Activated T-cell treated with anti-CD3 and anti-CD28 coated beads, Interleukin-2, amount 50 U/mL, for 24 hours (primary cell): ENCODE data around the gene MTHFD1L.
"Not testable (repeated sequence)": the region's sequence is repeated elsewhere in the genome, so short reads cannot be mapped to it uniquely, and the experiment has no call there.

Source experiments
- DNase-seq: peaks from one replicate; pipeline ENCODE4 v3.0.0-alpha.2; 2020
- H3K27ac Mint-ChIP-seq: 2 replicates; pipeline ENCODE4 v1.8.0; 2020; ENCODE audit warnings: mild to moderate bottlenecking, mixed read lengths
- H3K27me3 Mint-ChIP-seq: 2 replicates; pipeline ENCODE4 v1.8.0; 2020; ENCODE audit warnings: mixed read lengths
- H3K36me3 Mint-ChIP-seq: 2 replicates; pipeline ENCODE4 v1.8.0; 2020; ENCODE audit warnings: low read depth, mixed read lengths
- H3K4me1 Mint-ChIP-seq: 2 replicates; pipeline ENCODE4 v1.8.0; 2020; ENCODE audit warnings: low read depth, mixed read lengths
- H3K4me3 Mint-ChIP-seq: 2 replicates; pipeline ENCODE4 v1.8.0; 2020; ENCODE audit warnings: mild to moderate bottlenecking, moderate library complexity, mixed read lengths
- H3K9me3 Mint-ChIP-seq: 2 replicates; pipeline ENCODE4 v1.8.0; 2020; ENCODE audit warnings: mixed read lengths

MTHFD1L gene

DNA sequence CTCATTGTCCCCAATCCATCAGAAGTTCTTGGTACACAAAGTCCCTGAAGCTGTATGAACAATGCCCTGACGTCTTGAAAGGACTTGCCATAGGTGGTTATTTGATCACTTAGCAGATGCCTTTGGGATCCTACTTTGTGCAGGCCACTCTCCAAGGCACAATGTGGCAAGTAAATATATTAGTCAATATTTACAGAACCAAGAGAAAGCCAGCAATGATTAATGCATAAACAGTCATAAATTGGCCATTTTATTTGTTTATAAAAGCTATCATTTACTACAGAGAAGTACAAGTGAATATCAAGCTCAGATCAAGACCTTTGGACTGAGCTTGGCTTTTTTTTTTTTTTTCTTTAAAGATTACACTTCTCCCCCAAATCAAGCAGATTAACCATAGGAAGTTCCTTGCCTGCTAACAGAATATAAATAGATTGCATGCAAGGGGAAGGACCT lies 161.8 kb downstream of the MTHFD1L start:
- Mint-ChIP-seq H3K4me3 (no peak overlapping the region), H3K36me3 (peaks cover 26% of the 10 kb centered on the region), H3K27me3 (no peaks in the 10 kb centered on the region), H3K27ac (no peak overlapping the region), H3K4me1 (peaks cover 5% of the 10 kb centered on the region), H3K9me3 (no peaks in the 10 kb centered on the region)
- DNase-seq: no peak

DNA sequence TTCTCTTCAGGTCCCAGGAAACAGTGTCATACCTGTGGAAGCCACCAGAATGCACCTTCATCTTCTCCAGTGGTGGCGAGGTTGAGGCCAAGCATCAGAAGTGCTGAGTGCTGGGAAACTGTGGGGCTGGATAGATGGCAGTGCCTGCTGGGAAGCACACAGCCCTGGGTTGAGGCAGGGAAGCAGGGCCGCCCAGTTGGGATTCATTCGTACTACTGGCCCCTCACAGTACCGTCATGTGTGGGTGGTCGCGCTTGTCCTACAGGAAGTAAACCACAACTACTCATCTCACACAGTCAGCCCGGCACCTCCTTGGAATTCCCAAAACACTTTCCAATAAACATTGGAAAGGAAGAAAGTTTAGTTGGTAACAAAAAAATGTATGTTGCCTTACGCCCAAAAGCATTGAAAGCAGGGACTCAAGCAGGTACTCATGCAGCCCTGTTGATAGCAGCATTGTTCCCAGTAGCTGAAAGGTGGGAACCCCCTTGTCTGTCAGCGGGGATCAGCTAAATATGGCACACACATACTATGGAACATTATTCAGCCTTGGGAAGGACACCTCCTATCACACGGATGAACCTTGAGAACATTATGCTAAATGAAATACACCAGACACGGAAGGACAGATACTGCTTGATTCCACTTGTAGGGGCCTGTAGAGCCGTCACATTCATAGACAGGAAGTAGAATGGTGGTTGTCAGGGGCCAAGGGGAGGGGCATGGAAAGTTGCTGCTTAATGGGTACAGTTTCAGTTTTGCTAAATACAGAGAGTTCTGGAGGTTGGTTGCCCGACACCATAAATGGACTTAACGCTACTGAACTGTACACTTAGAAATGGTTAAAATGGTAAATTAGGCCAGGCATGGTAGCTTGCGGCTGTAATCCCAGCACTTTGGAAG lies 162.7 kb downstream of the MTHFD1L start:
- Mint-ChIP-seq H3K36me3 (peaks cover 34% of the 10 kb centered on the region), H3K27ac (no peak overlapping the region), H3K27me3 (no peaks in the 10 kb centered on the region), H3K9me3 (no peaks in the 10 kb centered on the region), H3K4me3 (no peak overlapping the region), H3K4me1 (peaks cover 5% of the 10 kb centered on the region)
- DNase-seq: no peak

DNA sequence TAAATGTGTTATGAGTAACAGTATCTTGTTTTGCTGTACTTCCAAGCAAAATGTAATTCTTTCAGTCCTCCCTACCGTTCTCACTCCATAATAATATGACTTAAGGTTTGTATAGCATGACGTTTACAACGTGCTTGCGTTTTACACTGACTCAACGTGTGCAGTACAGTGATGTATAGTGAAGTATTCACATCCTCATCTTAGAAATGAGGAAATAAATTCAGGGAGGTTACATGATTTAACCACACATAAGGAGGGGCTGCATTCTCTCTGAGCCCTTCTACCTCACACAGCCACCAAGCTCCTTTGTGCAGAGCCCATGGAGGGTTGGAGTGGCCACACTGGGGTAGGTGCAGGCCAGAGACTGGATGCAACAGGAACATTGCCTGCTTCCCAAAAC lies 164.5 kb downstream of the MTHFD1L start:
- Mint-ChIP-seq H3K9me3 (no peaks in the 10 kb centered on the region), H3K36me3 (peaks cover 51% of the 10 kb centered on the region), H3K4me3 (no peak overlapping the region), H3K4me1 (peaks cover 5% of the 10 kb centered on the region), H3K27ac (no peak overlapping the region), H3K27me3 (no peaks in the 10 kb centered on the region)
- no peak for DNase-seq

DNA sequence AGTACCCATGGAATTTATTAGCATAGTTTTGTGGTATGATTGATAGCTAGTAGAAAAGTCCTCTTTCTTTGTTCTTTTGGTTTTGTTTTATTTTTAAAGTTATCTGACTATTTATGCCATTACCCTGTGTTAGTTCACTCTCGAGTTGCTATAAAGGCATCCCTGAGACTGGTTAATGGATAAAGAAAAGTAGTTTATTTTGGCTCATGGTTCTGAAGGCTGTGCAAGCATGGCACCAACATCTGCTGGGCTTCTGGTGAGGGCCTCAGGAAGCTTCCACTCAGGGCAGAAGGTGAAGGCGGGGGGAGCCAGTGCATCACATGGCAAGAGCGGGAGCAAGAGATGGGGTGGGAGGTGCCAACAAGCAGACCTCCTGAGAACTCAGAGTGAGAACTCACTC lies 166.5 kb downstream of the MTHFD1L start:
- Mint-ChIP-seq H3K27ac (peak overlapping the region; percentile 9), H3K4me3 (no peak overlapping the region), H3K4me1 (peaks cover 14% of the 10 kb centered on the region), H3K9me3 (no peaks in the 10 kb centered on the region), H3K27me3 (no peaks in the 10 kb centered on the region), H3K36me3 (peaks cover 72% of the 10 kb centered on the region)
- DNase-seq: no peak

DNA sequence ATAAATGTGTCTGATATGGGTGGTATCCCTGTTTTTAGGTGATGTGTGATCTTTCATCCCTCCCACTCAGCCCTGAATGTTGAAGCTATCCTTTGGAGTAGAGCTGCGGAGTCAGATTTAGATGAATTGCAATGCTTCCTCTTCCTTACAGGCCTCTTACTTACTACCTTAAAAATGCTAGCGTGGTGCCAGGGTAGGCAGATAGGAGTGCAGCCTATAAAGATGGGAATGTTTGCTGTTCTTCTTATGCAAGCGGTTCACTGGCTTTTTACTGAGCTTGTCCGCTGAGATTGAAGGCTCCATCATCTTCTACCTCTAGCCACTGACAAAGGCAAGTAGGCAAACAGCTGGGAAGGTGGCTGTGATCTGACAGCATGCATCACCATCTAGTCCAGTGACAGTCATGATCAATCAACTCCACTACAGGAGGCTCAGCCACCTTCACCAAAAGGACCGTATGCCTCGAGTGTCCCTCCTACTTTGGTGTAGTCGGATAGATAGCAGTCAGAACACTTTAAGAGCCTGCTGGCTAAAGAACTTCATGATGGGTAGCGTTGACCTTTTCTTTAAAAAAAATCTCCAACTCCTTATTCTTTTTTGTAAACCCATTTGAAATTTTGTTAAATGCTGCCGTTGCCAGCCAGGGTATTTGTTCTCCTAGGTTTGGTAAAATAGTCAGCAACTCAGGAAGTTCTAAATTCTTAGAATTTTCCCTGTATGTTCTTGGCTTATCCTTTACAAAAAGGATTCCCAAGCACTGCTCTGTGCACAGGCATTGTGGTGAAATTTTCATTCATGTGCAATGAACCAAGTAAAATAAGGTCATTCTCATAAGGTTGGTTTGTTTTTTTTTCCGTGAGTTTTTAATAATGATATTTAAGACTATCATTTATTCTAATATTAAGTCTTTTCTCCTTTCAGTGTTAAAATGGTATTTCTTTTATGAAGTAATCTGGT lies 169.6 kb downstream of the MTHFD1L start:
- H3K27ac Mint-ChIP-seq: no peak overlapping the region
- no peak for DNase-seq
- H3K4me1 Mint-ChIP-seq: peaks cover 16% of the 10 kb centered on the region
- H3K36me3 Mint-ChIP-seq: peaks cover 97% of the 10 kb centered on the region
- H3K4me3 Mint-ChIP-seq: no peak overlapping the region
- H3K27me3 Mint-ChIP-seq: no peaks in the 10 kb centered on the region
- H3K9me3 Mint-ChIP-seq: no peaks in the 10 kb centered on the region

DNA sequence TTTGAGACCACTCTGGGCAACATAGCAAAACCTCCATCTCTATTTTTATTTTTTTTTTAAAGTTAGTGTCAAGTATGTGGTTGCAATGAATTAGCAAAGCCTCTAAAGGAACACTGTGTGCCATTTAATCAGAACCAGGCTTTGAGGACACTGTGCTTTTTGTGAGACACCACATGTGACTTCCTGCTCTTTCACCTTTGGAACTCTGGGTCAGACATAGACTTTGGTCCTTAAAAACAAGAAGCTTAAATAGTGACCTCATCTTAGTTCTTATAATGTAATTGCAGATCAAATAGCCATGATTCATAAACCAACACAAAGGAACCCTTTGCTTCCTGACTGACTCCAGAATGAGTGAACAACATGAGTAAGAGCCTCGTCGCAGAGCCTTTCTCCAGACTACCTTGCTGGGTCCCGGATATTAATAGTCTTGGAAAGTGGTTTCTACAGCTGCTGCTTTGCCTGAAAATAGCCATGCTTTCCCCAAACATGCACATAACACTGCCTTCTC lies 170.8 kb downstream of the MTHFD1L start:
- not testable (repeated sequence) for H3K27me3 Mint-ChIP-seq, H3K9me3 Mint-ChIP-seq, H3K4me3 Mint-ChIP-seq, DNase-seq
- Mint-ChIP-seq H3K4me1 (peaks cover 16% of the 10 kb centered on the region), H3K27ac (peak overlapping the region; percentile 75), H3K36me3 (peaks cover 96% of the 10 kb centered on the region)

DNA sequence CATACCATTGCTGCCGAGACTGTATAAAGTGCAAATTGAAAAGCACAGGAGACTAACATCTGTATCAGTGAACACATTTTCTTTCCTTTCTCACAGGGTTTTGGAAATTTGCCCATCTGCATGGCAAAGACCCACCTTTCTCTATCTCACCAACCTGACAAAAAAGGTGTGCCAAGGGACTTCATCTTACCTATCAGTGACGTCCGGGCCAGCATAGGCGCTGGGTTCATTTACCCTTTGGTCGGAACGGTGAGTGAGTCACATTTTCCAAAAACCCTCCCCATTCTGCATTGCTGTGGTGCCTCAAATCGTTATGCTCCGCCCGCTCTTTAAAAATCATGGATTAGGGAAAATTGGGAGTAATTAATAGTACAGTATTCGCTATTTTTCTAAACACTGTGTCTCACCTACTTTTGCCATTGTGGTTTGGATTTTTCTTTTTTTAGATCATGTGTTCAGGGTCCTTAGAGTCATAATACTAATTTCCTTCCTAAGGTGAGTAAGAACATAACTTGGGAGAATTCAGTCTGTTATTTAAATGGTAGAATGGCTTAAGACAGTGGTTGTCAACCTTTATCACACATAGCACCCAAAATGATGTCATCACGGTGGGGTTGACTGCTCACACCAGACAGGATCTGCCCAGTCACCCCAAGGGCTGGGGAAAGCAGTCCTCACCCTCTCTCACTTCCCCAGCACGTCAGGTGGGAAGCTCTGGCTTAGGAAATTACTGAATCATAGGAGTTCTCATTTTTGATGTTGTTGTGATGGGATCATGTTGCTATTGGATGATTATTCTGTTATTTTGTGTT lies 171.6 kb downstream of the MTHFD1L start:
- H3K27me3 Mint-ChIP-seq: no peaks in the 10 kb centered on the region
- H3K4me1 Mint-ChIP-seq: peaks cover 16% of the 10 kb centered on the region
- H3K27ac Mint-ChIP-seq: peak overlapping the region; percentile 75
- peaks cover 97% of the 10 kb centered on the region for H3K36me3 Mint-ChIP-seq
- no peaks in the 10 kb centered on the region for H3K9me3 Mint-ChIP-seq
- DNase-seq: no peak
- no peak overlapping the region for H3K4me3 Mint-ChIP-seq

DNA sequence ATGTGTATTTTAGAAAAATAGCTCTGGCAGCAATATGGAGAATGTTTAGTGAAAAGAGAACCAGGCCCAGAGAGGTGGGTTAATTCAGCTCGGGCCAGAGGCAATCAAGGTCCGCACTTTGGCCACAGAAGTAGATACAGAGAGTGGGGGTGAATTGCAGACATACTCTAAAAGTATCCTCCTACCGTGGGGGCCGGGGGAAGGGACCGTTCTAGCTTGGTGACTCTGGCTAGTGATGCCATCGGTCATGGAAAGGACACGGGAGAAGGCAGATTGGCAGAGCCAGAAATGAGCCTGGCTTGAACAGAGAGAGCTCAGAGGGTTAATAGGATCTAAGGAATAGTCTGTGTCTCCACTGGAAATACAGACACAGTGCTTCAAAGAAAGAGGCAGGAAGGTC lies 173.1 kb downstream of the MTHFD1L start:
- no peak overlapping the region for H3K27ac Mint-ChIP-seq
- DNase-seq: no peak
- peaks cover 16% of the 10 kb centered on the region for H3K4me1 Mint-ChIP-seq
- no peak overlapping the region for H3K4me3 Mint-ChIP-seq
- no peaks in the 10 kb centered on the region for H3K27me3 Mint-ChIP-seq
- H3K36me3 Mint-ChIP-seq: peaks cover 95% of the 10 kb centered on the region
- H3K9me3 Mint-ChIP-seq: no peaks in the 10 kb centered on the region

DNA sequence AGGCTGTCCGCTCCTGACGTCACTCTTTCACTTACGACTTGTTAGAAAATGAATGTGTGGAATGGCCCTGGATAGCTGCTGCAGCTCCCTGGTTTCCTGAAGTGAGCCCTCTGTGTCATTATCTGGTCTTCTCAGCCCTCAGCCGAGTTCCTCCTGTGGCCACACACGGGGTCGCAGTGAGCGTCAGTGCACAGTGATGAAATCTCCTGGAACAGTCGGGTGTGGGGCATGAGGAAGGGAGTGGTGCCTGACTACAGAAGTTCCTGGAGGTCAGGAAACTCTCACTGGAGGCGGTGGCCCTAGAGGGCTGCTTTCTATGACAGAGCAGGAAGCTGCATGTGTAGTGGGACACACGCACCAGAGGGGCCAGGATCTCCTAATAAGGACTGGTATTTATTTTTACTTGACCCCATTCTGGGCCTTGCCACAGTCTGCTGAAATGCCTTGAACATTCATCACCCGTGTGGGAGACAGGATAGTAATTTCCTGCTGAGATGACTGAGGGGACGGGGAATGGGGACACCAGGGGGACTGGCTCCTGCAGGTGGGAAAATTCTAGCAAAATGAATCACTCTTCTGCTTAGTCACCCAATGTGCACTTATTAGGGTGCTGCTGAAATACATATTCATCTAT lies 175.5 kb downstream of the MTHFD1L start:
- H3K9me3 Mint-ChIP-seq, H3K4me3 Mint-ChIP-seq, DNase-seq, H3K27me3 Mint-ChIP-seq, H3K27ac Mint-ChIP-seq: not testable (repeated sequence)
- Mint-ChIP-seq H3K36me3 (peaks cover 95% of the 10 kb centered on the region), H3K4me1 (peaks cover 16% of the 10 kb centered on the region)

DNA sequence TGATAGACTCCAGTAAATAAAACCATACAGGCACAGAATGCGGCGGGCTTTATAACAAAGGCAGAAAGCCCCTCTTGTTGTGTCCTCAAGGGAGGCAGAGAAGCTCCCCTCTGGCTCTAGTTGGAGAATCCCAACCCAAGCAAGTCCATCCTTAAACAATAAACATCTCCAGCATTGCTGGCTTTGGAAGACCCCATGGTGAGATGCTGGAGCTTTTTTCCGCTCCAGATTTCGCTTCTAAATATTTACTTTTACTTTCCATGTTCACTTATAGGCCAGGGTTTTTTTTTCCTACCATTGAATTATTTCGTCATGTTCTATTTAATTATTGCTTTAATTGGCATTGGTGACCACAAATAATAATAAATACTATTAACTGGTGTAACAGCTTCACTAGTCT lies 176.2 kb downstream of the MTHFD1L start:
- Mint-ChIP-seq H3K27me3 (no peaks in the 10 kb centered on the region), H3K9me3 (no peaks in the 10 kb centered on the region)

DNA sequence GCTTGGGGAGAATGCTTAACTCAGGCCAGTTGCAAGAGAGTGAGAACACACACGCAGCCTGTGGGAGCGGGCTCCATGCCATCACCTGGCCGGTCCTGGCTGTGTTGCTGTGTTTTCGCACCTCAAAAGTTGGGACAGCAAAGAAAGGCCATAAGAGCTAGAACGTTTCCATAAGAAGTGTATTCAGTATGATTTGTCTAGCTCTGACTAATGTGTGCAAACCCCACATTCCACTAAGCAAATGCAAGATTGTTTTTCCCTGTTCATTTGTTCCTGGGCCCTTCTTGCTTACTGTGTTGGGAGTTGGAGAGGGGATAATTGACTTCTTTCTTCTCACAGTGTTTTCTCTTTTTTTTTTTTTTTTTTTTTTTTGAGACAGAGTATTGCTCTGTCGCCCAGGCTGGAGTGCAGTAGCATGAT lies 177.4 kb downstream of the MTHFD1L start:
- H3K27me3 Mint-ChIP-seq, H3K9me3 Mint-ChIP-seq, H3K27ac Mint-ChIP-seq, H3K4me3 Mint-ChIP-seq, H3K4me1 Mint-ChIP-seq, DNase-seq: not testable (repeated sequence)
- H3K36me3 Mint-ChIP-seq: peaks cover 94% of the 10 kb centered on the region

More for the DNA sequence above, 176.2 kb downstream of the MTHFD1L start:
- peaks cover 11% of the 10 kb centered on the region for H3K4me1 Mint-ChIP-seq
- no peak for DNase-seq
- no peak overlapping the region for H3K4me3 Mint-ChIP-seq
- H3K27ac Mint-ChIP-seq: no peak overlapping the region
- H3K36me3 Mint-ChIP-seq: peaks cover 94% of the 10 kb centered on the region

DNA sequence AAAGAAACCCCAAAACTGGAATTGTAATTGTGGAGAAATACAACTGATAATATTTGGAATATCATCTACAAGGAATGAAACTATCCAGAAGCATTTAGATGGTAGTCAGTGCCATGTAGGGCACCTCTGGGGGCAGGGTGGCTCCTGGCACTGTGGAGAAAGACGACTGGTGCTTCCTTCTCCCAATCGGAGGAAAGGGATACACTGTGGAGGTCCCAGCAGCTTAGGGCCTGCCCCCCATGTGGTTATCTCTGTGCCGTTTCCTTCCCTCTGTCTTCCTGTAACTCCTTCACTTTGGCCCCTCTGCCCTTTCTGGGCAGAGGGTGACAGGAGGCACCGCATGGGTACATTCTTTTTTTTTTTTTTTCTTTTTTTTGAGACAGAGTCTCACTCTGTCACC lies 178.4 kb downstream of the MTHFD1L start:
- Mint-ChIP-seq H3K4me1 (no peaks in the 10 kb centered on the region), H3K4me3 (no peak overlapping the region), H3K27me3 (no peaks in the 10 kb centered on the region), H3K9me3 (peaks cover 8% of the 10 kb centered on the region), H3K27ac (no peak overlapping the region), H3K36me3 (peaks cover 94% of the 10 kb centered on the region)
- no peak for DNase-seq

DNA sequence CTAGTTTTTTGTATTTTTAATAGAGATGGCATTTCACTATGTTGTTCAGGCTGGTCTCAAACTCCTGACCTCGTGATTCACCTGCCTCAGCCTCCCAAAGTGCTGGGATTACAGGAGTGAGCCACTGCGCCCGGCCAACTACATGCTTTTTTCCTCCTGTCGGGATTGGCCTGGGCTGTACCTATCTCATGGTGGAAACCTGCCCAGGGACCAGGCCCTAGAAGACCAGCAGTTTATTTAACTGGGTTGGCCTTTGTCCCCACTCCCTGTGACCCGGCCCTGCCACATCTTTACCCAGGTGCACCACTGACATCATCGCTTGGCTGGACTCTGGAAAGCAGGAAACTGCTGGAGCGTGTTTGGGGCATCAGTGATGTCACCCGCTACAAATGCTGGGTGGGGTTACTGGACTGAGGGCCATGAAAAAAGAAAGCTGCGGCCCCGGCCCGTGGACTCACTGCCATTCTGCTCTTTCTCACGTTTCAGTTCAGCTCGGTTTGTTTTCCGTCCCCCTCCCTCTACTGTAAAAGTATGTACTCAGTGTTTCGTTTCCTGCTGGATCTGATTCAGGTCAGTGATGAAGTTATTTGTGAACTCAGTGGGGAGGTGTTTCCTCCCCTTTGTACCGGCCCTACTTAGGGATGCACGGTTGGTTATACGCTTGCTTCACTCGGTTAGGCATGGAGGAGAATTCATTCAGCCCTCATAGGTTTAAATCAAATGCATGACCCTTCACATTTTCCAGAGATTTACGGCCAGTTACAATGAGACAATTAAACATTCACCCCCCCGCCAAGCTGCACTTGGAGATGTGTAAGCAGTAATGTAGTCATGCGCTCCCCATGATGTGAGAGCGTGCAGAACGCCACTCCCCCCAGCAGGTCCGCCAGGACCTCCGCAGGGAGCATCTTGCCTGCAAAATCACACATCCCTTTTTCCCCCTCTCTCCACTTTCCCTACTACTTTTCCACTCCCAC lies 179.3 kb downstream of the MTHFD1L start:
- Mint-ChIP-seq H3K4me1 (no peaks in the 10 kb centered on the region), H3K36me3 (peaks cover 89% of the 10 kb centered on the region), H3K27me3 (no peaks in the 10 kb centered on the region), H3K9me3 (peaks cover 8% of the 10 kb centered on the region), H3K27ac (no peak overlapping the region), H3K4me3 (no peak overlapping the region)
- DNase-seq: no peak
